Forelimb muscle (tissue), 1 donor: ENCODE results near the gene QSER1. TPM values are rescaled to one million over a fixed set of nuclear protein-coding genes. Genes with fewer than 3 reads are reported as not detected.

Experiments used
- polyA plus RNA-seq: library from polyadenylated mRNA; unstranded; fragments of 120-200 nt; gene quantifications from one replicate; pipeline ENCODE4 v1.2.1, GENCODE V29; 2013; ENCODE audit not compliant: insufficient read length

The QSER1 gene
- polyA plus RNA-seq, 1 donor = 18.9 TPM

Other genes starting within 250 kb of the QSER1 start
- gene CCDC73, start 98.1 kb upstream of the QSER1 start, polyA plus RNA-seq = 0.05 TPM
- 0.11 TPM for gene PRRG4, start 62.9 kb upstream of the QSER1 start, polyA plus RNA-seq
- gene DEPDC7, start 123.1 kb downstream of the QSER1 start, polyA plus RNA-seq = 17.7 TPM
- 12.0 TPM for gene TCP11L1, start 146.8 kb downstream of the QSER1 start, polyA plus RNA-seq